Measurements from ENCODE around the gene CCDC78. TPM values are rescaled to one million over a fixed set of nuclear protein-coding genes. Genes with fewer than 3 reads are reported as not detected.

The CCDC78 gene
- total and polyA plus RNA-seq, 2 of the 13 experiments (the other 11 are each of a cell fraction or from before 2014, with no cell fraction given), result 0.53 to 1.5 TPM

DNA sequence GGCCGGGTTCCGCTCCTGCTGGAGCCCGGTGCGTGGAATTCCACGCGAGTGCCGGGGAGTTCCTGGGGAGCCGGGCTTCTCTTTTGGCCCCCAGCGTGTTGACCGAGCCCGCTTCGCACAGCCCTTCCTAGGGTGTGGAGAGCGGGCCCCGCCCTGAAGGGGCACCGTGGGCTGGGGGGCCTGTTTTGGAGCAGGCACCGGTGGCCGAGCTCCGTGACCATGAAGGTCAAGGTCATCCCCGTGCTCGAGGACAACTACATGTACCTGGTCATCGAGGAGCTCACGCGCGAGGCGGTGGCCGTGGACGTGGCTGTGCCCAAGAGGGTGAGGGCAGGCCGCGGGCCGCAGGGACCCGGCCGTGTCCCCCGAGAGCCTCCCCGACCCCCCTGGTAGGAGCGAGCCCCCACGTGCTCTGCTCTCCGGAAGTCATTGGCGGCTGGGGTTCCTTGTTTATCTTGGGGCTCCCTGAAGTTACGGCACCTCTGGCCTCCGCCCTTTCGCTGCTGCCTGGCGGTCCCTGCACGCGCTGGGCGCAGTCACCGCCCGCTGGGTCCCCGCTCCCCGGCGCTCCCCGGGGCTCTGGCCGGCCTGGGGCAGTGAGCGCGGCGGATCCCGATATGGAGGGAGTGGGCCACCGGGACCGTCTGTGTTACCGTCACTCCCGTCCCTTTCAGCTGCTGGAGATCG is 1.2 kb upstream of the CCDC78 start (continued):
- TF ChIP-seq ZBTB7B (CRISPR knock-in tag; IDR thresholded peaks at IDR 0.05), result 0 out of 2 replicates have a peak, but pooled peaks have one; percentile 42
- peak; percentile 43 for TF ChIP-seq ZNF350 (CRISPR knock-in tag; IDR thresholded peaks at IDR 0.05; ENCODE audit: borderline replicate concordance, low read depth)
- TF ChIP-seq ZNF768 (CRISPR knock-in tag; IDR thresholded peaks at IDR 0.05), result peak; percentile 30; the same call in 1 of the 2 replicates
- no peak for TF ChIP-seq ZNF547 (CRISPR knock-in tag; IDR thresholded peaks at IDR 0.05)
- 0 out of 2 replicates have a peak, but pooled peaks have one; percentile 30 for TF ChIP-seq ZNF510 (CRISPR knock-in tag; IDR thresholded peaks at IDR 0.05; ENCODE audit: low read depth)
- TF ChIP-seq HDAC1 (CRISPR knock-in tag; IDR thresholded peaks at IDR 0.05), result peak; percentile 15; the same call in 1 of the 2 replicates
- TF ChIP-seq, protein P1, sequence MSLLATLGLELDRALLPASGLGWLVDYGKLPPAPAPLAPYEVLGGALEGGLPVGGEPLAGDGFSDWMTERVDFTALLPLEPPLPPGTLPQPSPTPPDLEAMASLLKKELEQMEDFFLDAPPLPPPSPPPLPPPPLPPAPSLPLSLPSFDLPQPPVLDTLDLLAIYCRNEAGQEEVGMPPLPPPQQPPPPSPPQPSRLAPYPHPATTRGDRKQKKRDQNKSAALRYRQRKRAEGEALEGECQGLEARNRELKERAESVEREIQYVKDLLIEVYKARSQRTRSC (CRISPR knock-in tag; IDR thresholded peaks at IDR 0.05; ENCODE audit: low read depth), result no peak
- 0 out of 2 replicates have a peak, but pooled peaks have one; percentile 8 for TF ChIP-seq ELF3 (CRISPR knock-in tag; IDR thresholded peaks at IDR 0.05)
- TF ChIP-seq ZBTB46 (CRISPR knock-in tag; IDR thresholded peaks at IDR 0.05; ENCODE audit: borderline replicate concordance), result 0 out of 2 replicates have a peak, but pooled peaks have one; percentile 51
- peak; percentile 29; the same call in 1 of the 2 replicates for TF ChIP-seq TAF1 (CRISPR knock-in tag; IDR thresholded peaks at IDR 0.05)
- no peak for TF ChIP-seq NR2F6 (IDR thresholded peaks at IDR 0.05)
- 0 out of 2 replicates have a peak, but pooled peaks have one; percentile 6 for TF ChIP-seq NR2F6 (CRISPR knock-in tag; IDR thresholded peaks at IDR 0.05)
- 0 out of 2 replicates have a peak, but pooled peaks have one; percentile 25 for TF ChIP-seq PHF8 (CRISPR knock-in tag; IDR thresholded peaks at IDR 0.05)
- TF ChIP-seq, protein P2, sequence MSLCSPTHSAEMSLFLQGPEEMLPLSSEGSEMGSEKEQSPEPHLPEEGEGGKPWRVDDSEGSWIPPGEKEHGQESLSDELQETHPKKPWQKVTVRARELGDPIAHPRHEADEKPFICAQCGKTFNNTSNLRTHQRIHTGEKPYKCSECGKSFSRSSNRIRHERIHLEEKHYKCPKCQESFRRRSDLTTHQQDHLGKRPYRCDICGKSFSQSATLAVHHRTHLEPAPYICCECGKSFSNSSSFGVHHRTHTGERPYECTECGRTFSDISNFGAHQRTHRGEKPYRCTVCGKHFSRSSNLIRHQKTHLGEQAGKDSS (CRISPR knock-in tag; IDR thresholded peaks at IDR 0.05; ENCODE audit: borderline replicate concordance, low read depth), result 0 out of 2 replicates have a peak, but pooled peaks have one; percentile 17
- TF ChIP-seq, protein P3, sequence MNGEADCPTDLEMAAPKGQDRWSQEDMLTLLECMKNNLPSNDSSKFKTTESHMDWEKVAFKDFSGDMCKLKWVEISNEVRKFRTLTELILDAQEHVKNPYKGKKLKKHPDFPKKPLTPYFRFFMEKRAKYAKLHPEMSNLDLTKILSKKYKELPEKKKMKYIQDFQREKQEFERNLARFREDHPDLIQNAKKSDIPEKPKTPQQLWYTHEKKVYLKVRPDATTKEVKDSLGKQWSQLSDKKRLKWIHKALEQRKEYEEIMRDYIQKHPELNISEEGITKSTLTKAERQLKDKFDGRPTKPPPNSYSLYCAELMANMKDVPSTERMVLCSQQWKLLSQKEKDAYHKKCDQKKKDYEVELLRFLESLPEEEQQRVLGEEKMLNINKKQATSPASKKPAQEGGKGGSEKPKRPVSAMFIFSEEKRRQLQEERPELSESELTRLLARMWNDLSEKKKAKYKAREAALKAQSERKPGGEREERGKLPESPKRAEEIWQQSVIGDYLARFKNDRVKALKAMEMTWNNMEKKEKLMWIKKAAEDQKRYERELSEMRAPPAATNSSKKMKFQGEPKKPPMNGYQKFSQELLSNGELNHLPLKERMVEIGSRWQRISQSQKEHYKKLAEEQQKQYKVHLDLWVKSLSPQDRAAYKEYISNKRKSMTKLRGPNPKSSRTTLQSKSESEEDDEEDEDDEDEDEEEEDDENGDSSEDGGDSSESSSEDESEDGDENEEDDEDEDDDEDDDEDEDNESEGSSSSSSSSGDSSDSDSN (CRISPR knock-in tag; IDR thresholded peaks at IDR 0.05), result peak; percentile 65
- TF ChIP-seq FOXO1 (CRISPR knock-in tag; IDR thresholded peaks at IDR 0.05), result 0 out of 2 replicates have a peak, but pooled peaks have one; percentile 8
- TF ChIP-seq RXRA (CRISPR knock-in tag; IDR thresholded peaks at IDR 0.05), result peak; percentile 60; the same call in 1 of the 2 replicates
- peak; percentile 77; the same call in 1 of the 2 replicates for TF ChIP-seq ATF7-NPFF (CRISPR knock-in tag; IDR thresholded peaks at IDR 0.05; ENCODE audit: low read depth)
- TF ChIP-seq AKAP8 (CRISPR knock-in tag; IDR thresholded peaks at IDR 0.05), result peak; percentile 8; the same call in 1 of the 2 replicates
- TF ChIP-seq ZNF724P (CRISPR knock-in tag; IDR thresholded peaks at IDR 0.05; ENCODE audit: borderline replicate concordance), result peak; percentile 66; the same call in 1 of the 2 replicates
- TF ChIP-seq KDM2A (CRISPR knock-in tag; IDR thresholded peaks at IDR 0.05; ENCODE audit: borderline replicate concordance, low read depth), result peak; percentile 81; the same call in 1 of the 2 replicates
- TF ChIP-seq ZNF383 (CRISPR knock-in tag; IDR thresholded peaks at IDR 0.05; ENCODE audit: borderline replicate concordance), result 0 out of 2 replicates have a peak, but pooled peaks have one; percentile 37
- TF ChIP-seq, protein P4, sequence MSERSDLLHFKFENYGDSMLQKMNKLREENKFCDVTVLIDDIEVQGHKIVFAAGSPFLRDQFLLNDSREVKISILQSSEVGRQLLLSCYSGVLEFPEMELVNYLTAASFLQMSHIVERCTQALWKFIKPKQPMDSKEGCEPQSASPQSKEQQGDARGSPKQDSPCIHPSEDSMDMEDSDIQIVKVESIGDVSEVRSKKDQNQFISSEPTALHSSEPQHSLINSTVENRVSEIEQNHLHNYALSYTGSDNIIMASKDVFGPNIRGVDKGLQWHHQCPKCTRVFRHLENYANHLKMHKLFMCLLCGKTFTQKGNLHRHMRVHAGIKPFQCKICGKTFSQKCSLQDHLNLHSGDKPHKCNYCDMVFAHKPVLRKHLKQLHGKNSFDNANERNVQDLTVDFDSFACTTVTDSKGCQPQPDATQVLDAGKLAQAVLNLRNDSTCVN (CRISPR knock-in tag; IDR thresholded peaks at IDR 0.05; ENCODE audit: borderline replicate concordance), result peak; percentile 13; the same call in 1 of the 2 replicates
